Hepatocyte (in vitro differentiated cells): ENCODE results near the gene DLK2. TPM values are rescaled to one million over a fixed set of nuclear protein-coding genes. Genes with fewer than 3 reads are reported as not detected.
A peak's percentile ranks its signal among the peaks of the same experiment; 100 is the strongest.

Experiments
- DNase-seq: peaks from one replicate; pipeline ENCODE4 v3.0.0-alpha.2; 2016; ENCODE audit warnings: low spot score
- H2AFZ ChIP-seq: fragments of 200-600 bp; sonication (generic); 2 replicates; pipeline ENCODE4 v1.6.0; 2016; ENCODE audit warnings: antibody characterized with exemption, mild to moderate bottlenecking
- H3K27ac ChIP-seq: fragments of 200-600 bp; sonication (generic); 2 replicates; pipeline ENCODE4 v1.5.1; 2016; ENCODE audit warnings: mild to moderate bottlenecking
- H3K27me3 ChIP-seq: fragments of 200-600 bp; sonication (generic); 2 replicates; pipeline ENCODE4 v1.6.1; 2016
- H3K36me3 ChIP-seq: fragments of 200-600 bp; sonication (generic); replicated peaks from 2 replicates; pipeline ENCODE4 v1.5.1; 2016; ENCODE audit warnings: low read depth; ENCODE audit not compliant: insufficient read depth
- H3K4me1 ChIP-seq: fragments of 200-600 bp; sonication (generic); 2 replicates; pipeline ENCODE4 v1.5.1; 2016; ENCODE audit warnings: mild to moderate bottlenecking, moderate library complexity; ENCODE audit not compliant: insufficient read depth
- H3K4me2 ChIP-seq: fragments of 200-600 bp; sonication (generic); 2 replicates; pipeline ENCODE4 v1.6.0; 2016
- H3K4me3 ChIP-seq: fragments of 200-600 bp; sonication (generic); 2 replicates; pipeline ENCODE4 v1.5.1; 2016; ENCODE audit warnings: mild to moderate bottlenecking
- H3K79me2 ChIP-seq: fragments of 200-600 bp; sonication (generic); 2 replicates; pipeline ENCODE4 v1.6.0; 2017; ENCODE audit warnings: mild to moderate bottlenecking
- H3K9me2 ChIP-seq: fragments of 200-600 bp; sonication (generic); replicated peaks from 2 replicates; pipeline ENCODE4 v1.6.0; 2017; ENCODE audit warnings: mild to moderate bottlenecking; ENCODE audit not compliant: insufficient read depth
- H3K9me3 ChIP-seq: fragments of 200-600 bp; sonication (generic); 2 replicates; pipeline ENCODE4 v1.5.1; 2016; ENCODE audit warnings: low read depth, mild to moderate bottlenecking
- H4K20me1 ChIP-seq: fragments of 200-600 bp; sonication (generic); 2 replicates; pipeline ENCODE4 v1.6.0; 2016; ENCODE audit warnings: mild to moderate bottlenecking; ENCODE audit not compliant: insufficient read depth, poor library complexity, severe bottlenecking
- EZH2 ChIP-seq: fragments of 200-600 bp; sonication (generic); IDR thresholded peaks from 2 replicates; pipeline ENCODE4 v1.6.1; 2016; ENCODE audit warnings: antibody characterized with exemption, mild to moderate bottlenecking, borderline replicate concordance
- EZH2phosphoT487 ChIP-seq: fragments of 200-600 bp; sonication (generic); IDR thresholded peaks from one replicate; pipeline ENCODE4 v1.6.1; 2018; ENCODE audit warnings: antibody characterized with exemption, mild to moderate bottlenecking, low read depth, moderate library complexity; ENCODE audit not compliant: unreplicated experiment, severe bottlenecking
- WGBS: methylation state at CpG from one replicate; pipeline ENCODE4 v1.1.6; 2016; ENCODE audit warnings: low lambda C conversion rate; ENCODE audit errors: missing lambda C conversion rate; 5-methylcytosine and 5-hydroxymethylcytosine counted together
- polyA plus RNA-seq: library from polyadenylated mRNA; unstranded; fragments of >200 nt; fragmentation: Nextera tagmentation; extraction: Ambion mirVana; gene quantifications from 2 replicates; pipeline ENCODE4 v1.2.1, GENCODE V29; 2016
- total RNA-seq: library from RNA; depleted of rRNA; stranded (reverse); fragments of >200 nt; gene quantifications from 2 replicates; pipeline ENCODE4 v1.2.3, GENCODE V29; 2014
- TF ChIP-seq, protein P1 (sequence below): fragments of 200-600 bp; sonication (generic); IDR thresholded peaks from 2 replicates; pipeline ENCODE4 v1.5.1; 2016; ENCODE audit warnings: antibody characterized with exemption, mild to moderate bottlenecking; ENCODE audit not compliant: poor library complexity

DLK2 gene
- total and polyA plus RNA-seq, 2 experiments from 2014 or later = 0.33 to 1.8 TPM

DNA sequence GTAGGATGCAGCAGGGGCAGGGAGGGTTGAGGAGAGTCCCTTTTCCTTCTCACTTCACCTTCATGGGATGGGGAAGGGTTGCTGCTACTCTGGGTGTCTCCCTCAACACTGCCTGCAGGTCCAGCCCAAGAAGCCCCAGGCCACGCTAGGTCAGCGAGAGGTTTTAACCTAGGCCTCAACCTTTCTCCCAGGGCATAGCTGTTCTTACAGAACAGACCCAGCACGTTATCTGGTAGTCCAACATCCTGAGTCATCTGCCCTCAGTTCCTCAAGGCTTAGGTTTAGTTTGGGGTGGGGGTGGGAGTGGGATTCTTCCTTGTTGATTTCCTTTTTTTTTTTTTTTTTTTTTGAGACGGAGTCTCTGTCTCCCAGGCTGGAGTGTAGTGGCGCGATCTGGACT lies 39.0 kb upstream of the DLK2 start:
- no peak overlapping the region for H3K4me3 ChIP-seq
- H3K9me3 ChIP-seq = no peaks in the 10 kb centered on the region
- TF ChIP-seq EZH2phosphoT487 = no peak
- TF ChIP-seq, protein P1, sequence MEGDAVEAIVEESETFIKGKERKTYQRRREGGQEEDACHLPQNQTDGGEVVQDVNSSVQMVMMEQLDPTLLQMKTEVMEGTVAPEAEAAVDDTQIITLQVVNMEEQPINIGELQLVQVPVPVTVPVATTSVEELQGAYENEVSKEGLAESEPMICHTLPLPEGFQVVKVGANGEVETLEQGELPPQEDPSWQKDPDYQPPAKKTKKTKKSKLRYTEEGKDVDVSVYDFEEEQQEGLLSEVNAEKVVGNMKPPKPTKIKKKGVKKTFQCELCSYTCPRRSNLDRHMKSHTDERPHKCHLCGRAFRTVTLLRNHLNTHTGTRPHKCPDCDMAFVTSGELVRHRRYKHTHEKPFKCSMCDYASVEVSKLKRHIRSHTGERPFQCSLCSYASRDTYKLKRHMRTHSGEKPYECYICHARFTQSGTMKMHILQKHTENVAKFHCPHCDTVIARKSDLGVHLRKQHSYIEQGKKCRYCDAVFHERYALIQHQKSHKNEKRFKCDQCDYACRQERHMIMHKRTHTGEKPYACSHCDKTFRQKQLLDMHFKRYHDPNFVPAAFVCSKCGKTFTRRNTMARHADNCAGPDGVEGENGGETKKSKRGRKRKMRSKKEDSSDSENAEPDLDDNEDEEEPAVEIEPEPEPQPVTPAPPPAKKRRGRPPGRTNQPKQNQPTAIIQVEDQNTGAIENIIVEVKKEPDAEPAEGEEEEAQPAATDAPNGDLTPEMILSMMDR = no peak
- no peak for TF ChIP-seq EZH2
- no peak overlapping the region for H2AFZ ChIP-seq
- H3K9me2 ChIP-seq = no peaks in the 10 kb centered on the region
- H3K4me1 ChIP-seq = peaks cover 47% of the 10 kb centered on the region
- no peak overlapping the region for H3K4me2 ChIP-seq
- H3K27me3 ChIP-seq = no peaks in the 10 kb centered on the region
- 76% methylated on average over 4 of the region's 6 CpGs for WGBS
- peaks cover 33% of the 10 kb centered on the region for H4K20me1 ChIP-seq
- peaks cover 27% of the 10 kb centered on the region for H3K79me2 ChIP-seq
- peak overlapping the region; percentile 3 for H3K27ac ChIP-seq
- DNase-seq = no peak
- no peaks in the 10 kb centered on the region for H3K36me3 ChIP-seq

DNA sequence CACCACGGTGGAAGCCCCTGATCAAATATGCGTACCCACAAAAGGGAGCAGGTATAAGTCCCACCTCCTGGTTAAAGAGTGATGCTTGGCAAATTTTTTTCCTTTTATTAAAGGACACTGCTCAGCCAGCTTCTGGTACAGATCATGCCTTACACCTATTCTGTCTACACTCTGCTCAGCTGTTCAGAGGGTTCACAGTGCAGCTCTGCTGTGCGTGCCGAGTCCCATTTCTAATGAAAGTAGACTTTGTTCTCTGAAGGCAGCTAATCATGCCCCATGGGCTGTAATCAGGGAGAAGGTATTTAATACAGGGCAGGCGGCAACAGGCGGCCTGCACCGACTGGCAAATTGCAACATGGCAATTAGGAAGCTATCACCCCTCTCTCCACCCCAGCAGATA lies 38.5 kb upstream of the DLK2 start:
- Histone ChIP-seq H3K36me3 (no peaks in the 10 kb centered on the region), H3K4me1 (peaks cover 47% of the 10 kb centered on the region), H3K4me3 (no peak overlapping the region), H3K79me2 (peaks cover 31% of the 10 kb centered on the region), H3K9me2 (no peaks in the 10 kb centered on the region), H3K27me3 (no peaks in the 10 kb centered on the region), H4K20me1 (peaks cover 38% of the 10 kb centered on the region), H3K9me3 (no peaks in the 10 kb centered on the region), H2AFZ (no peak overlapping the region), H3K4me2 (no peak overlapping the region), H3K27ac (peak overlapping the region; percentile 60)
- peak; percentile 60 for DNase-seq
- no peak for TF ChIP-seq EZH2
- TF ChIP-seq EZH2phosphoT487 = no peak
- TF ChIP-seq, protein P1 = no peak
- 70% methylated on average over 7 of the region's 7 CpGs for WGBS

DNA sequence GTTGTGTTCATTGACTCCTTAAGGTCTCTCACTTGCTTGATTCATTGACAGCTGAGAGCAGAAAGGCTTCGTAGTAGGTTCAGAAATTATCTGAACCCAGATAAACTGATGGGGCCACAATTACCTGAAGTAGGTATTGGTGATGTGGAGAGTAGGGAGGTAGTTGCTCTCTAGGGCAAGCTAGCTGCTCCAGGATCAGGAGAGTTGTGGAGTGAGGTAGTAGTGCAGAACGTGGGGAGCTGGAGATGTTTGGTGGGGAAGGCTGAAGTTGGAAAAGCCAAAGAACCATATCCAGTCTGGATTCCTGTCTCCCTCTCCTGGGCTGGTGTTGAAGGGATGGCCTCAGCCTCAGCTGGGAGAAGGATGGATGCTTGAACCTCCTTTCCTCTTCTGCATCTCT lies 37.9 kb upstream of the DLK2 start:
- Histone ChIP-seq H2AFZ (no peak overlapping the region), H3K27me3 (no peaks in the 10 kb centered on the region), H3K27ac (peak overlapping the region; percentile 60), H3K4me2 (no peak overlapping the region), H3K79me2 (peaks cover 37% of the 10 kb centered on the region), H3K36me3 (no peaks in the 10 kb centered on the region), H3K4me1 (peaks cover 47% of the 10 kb centered on the region), H4K20me1 (peaks cover 38% of the 10 kb centered on the region), H3K9me3 (no peaks in the 10 kb centered on the region), H3K4me3 (no peak overlapping the region), H3K9me2 (no peaks in the 10 kb centered on the region)
- no peak for DNase-seq
- no peak for TF ChIP-seq EZH2phosphoT487
- TF ChIP-seq, protein P1 = no peak
- TF ChIP-seq EZH2 = no peak
- 83% methylated on average over 2 of the region's 2 CpGs for WGBS

DNA sequence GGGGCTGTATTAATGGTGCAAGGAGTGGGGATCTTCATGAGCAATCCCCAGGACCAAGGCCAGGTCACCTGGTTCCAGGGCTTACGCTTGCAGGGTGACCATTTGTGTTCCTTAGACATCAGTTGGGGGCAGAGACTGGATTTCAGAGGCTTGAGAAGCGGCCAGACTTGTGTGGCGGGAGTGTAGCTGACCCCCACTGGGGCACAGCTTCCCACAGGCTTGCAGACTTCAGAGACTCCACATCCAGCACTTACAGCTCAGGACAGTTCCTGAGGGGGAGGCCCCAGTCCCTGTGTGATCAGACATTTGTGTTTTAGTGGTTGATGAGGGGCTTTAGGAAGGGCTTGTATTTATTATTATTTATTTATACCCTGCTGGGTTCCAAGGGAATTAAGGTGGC lies 37.3 kb upstream of the DLK2 start:
- Histone ChIP-seq H4K20me1 (peaks cover 41% of the 10 kb centered on the region), H3K4me1 (peaks cover 47% of the 10 kb centered on the region), H3K4me2 (peak overlapping the region; percentile 25), H3K27ac (peak overlapping the region; percentile 60), H3K27me3 (no peaks in the 10 kb centered on the region), H3K36me3 (no peaks in the 10 kb centered on the region), H3K79me2 (peaks cover 43% of the 10 kb centered on the region), H3K4me3 (no peak overlapping the region), H3K9me3 (no peaks in the 10 kb centered on the region), H2AFZ (no peak overlapping the region), H3K9me2 (no peaks in the 10 kb centered on the region)
- WGBS = 86% methylated on average over 3 of the region's 3 CpGs
- no peak for DNase-seq
- no peak for TF ChIP-seq EZH2
- TF ChIP-seq EZH2phosphoT487 = no peak
- TF ChIP-seq, protein P1 = no peak
